Epithelial cell of umbilical artery (primary cell): ENCODE measurements around the gene PMVK. TPM values are rescaled to one million over a fixed set of nuclear protein-coding genes. Genes with fewer than 3 reads are reported as not detected.

Source experiments
- total RNA-seq: library from RNA; depleted of rRNA; stranded (reverse); fragments of >200 nt; gene quantifications from 2 replicates; pipeline ENCODE4 v1.2.3, GENCODE V29; 2014

The PMVK gene
- 7.3 and 9.7 TPM in 2 replicates for total RNA-seq

GRCh38 chr1:154936555-154937084 is at the start of gene PMVK:
TSS of gene PMVK (minus strand) at chr1:154936719. CDS start at chr1:154936685, 34 bp downstream.

GRCh38 chr1:154982897-154983648 is 46.6 kb upstream of the PMVK start, which contains the start of gene FLAD1:
TSS of gene FLAD1 (plus strand) at chr1:154983344. CDS start at chr1:154983695, 351 bp downstream.

GRCh38 chr1:154974102-154974807 is 37.7 kb upstream of the PMVK start, which contains the start of gene CKS1B:
TSS of gene CKS1B (plus strand) at chr1:154974681. CDS start at chr1:154974746, 65 bp downstream.

GRCh38 chr1:154970631-154971340 is 34.3 kb upstream of the PMVK start, which contains the start of gene SHC1:
TSS of gene SHC1 (minus strand) at chr1:154970747. CDS start at chr1:154970526, 221 bp downstream.

GRCh38 chr1:154961207-154962155 is 25.0 kb upstream of the PMVK start, which contains the start of gene PYGO2:
TSS of gene PYGO2 (minus strand) at chr1:154961782. CDS start at chr1:154961576, 206 bp downstream.

GRCh38 chr1:154955718-154956543 is 19.4 kb upstream of the PMVK start, which contains the start of gene PBXIP1:
TSS of gene PBXIP1 (minus strand) at chr1:154956099. CDS start at chr1:154953721, 2,378 bp downstream.

Other genes starting within 250 kb of the PMVK start
- gene KCNN3, start 66.4 kb downstream of the PMVK start, total RNA-seq, result under 0.01 and 0.65 TPM in 2 replicates
- 79.6 and 105 TPM in 2 replicates for gene PBXIP1, start 19.4 kb upstream of the PMVK start, total RNA-seq
- gene PYGO2, start 25.1 kb upstream of the PMVK start, total RNA-seq, result 5.2 and 5.9 TPM in 2 replicates
- gene SHC1, start 34.0 kb upstream of the PMVK start, total RNA-seq, result 152 and 218 TPM in 2 replicates
- 116 and 140 TPM in 2 replicates for gene CKS1B, start 38.0 kb upstream of the PMVK start, total RNA-seq
- gene FLAD1, start 46.6 kb upstream of the PMVK start, total RNA-seq, result 26.6 and 33.9 TPM in 2 replicates
- 0.76 TPM in 1 of 2 replicates, not detected in the other for gene LENEP, start 56.9 kb upstream of the PMVK start, total RNA-seq
- 7.5 and 9.7 TPM in 2 replicates for gene ZBTB7B, start 66.1 kb upstream of the PMVK start, total RNA-seq
- gene DCST2, start 97.1 kb upstream of the PMVK start, total RNA-seq, result not detected in 2 replicates
- not detected in 2 replicates for gene DCST1, start 97.1 kb upstream of the PMVK start, total RNA-seq
- gene ADAM15, start 114.6 kb upstream of the PMVK start, total RNA-seq, result 161 and 165 TPM in 2 replicates
- gene EFNA4, start 127.0 kb upstream of the PMVK start, total RNA-seq, result 8.8 and 9.7 TPM in 2 replicates
- 0.76 and 0.97 TPM in 2 replicates for gene EFNA3, start 142.1 kb upstream of the PMVK start, total RNA-seq
- gene EFNA1, start 191.2 kb upstream of the PMVK start, total RNA-seq, result 57.0 and 96.1 TPM in 2 replicates
- gene SLC50A1, start 199.1 kb upstream of the PMVK start, total RNA-seq, result 33.8 and 45.1 TPM in 2 replicates
- gene DPM3, start 203.8 kb upstream of the PMVK start, total RNA-seq, result 24.2 and 50.0 TPM in 2 replicates
- gene KRTCAP2, start 236.6 kb upstream of the PMVK start, total RNA-seq, result 61.1 and 119 TPM in 2 replicates
- gene TRIM46, start 237.1 kb upstream of the PMVK start, total RNA-seq, result 3.5 and 3.9 TPM in 2 replicates